SH-SY5Y (cell line): ENCODE measurements around the gene GALNT18.

Experiments used
- GATA2 ChIP-seq: IDR thresholded peaks from 2 replicates; pipeline ENCODE4 v1.6.1; 2011; ENCODE audit warnings: mild to moderate bottlenecking, low read depth, low read length
- GATA3 ChIP-seq: IDR thresholded peaks from 2 replicates; pipeline ENCODE4 v1.6.1; 2011; ENCODE audit warnings: low read depth, mild to moderate bottlenecking, low read length, moderate library complexity

DNA sequence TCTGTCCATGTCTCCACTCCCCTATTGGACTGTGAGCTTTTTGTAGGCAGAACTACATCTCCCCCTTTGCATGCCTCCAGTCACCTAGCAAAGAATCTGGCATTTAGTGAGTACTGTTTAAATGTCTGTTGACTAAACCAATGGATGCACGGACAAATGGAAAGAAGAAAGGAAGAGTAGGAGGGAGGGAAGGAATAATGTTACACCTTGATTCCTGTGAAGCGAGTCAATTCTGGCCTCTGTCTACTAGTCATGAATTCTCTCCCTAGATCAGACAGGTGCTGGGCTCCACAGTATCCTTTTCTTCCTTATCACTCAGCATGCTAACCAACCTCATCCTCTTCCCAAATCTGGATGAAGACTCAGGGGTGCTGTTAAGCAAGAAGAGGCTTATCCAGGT, 33.6 kb downstream of the GALNT18 start:
- TF ChIP-seq GATA2: no peak
- no peak for TF ChIP-seq GATA3
